IPS DF 4.7 (cell line): Measurements from ENCODE around the gene ITGA2.

Source experiments
- DNase-seq: peaks from one replicate; pipeline ENCODE4 v3.0.0-alpha.2; 2013; ENCODE audit warnings: low spot score; ENCODE audit errors: extremely low read depth

Gene ITGA2

DNA sequence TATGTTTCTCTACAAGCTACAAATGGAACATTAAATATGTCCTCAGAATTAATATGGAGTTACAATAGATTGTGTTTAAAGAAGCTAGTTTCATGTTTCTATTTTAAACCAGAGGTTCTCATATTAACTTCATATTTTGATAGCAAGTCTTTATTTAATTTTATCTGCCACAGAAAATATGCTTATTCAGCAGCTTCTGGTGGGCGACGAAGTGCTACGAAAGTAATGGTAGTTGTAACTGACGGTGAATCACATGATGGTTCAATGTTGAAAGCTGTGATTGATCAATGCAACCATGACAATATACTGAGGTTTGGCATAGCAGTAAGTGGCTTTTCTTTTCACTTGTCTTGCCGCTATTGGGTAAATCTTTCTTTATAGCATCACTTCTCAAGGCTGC, 66.2 kb downstream of the ITGA2 start:
- no peak for DNase-seq

DNA sequence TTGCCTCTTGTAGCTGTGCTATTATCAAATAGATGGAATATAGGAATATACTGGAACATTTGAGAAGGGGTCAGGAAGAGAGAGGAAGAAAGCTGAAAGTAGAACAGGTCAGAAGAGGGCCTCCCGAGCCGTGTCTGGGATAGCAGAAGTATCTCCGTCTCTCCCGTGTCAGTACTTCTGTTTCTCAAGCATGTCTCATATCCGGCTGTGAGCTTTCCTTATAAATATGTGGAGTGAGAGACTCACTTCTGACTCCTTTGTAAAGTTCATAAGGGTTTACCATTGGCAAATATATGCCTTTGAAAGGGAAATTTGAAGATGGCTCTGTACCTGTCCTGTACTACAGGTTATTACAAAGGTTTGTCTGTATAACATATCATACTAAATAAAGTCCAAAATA, 70.1 kb downstream of the ITGA2 start:
- DNase-seq: no peak

GRCh38 chr5:53063176-53063575, 74.0 kb downstream of the ITGA2 start:
- no peak for DNase-seq

DNA sequence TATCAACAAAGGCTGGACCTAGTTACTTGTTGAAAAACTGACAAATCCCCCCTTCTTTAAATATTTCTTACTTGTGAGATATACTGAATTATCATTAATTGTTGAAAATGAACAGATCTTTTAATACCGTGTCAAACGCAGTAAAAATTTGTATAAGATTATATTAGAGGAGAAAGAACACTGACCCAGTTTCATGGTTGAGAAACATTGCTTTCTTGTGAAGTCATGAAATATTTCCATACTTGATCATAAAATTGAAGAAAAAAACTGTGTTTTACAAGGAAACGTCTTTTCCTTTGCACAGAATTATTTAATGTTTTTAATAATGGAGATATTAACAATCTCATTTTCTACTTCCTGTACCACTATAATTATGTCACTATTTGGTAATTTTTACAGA, 74.6 kb downstream of the ITGA2 start:
- DNase-seq: no peak

- no peak for DNase-seq
Observed at GRCh38 chr5:53066088-53066487, 76.9 kb downstream of the ITGA2 start.

DNA sequence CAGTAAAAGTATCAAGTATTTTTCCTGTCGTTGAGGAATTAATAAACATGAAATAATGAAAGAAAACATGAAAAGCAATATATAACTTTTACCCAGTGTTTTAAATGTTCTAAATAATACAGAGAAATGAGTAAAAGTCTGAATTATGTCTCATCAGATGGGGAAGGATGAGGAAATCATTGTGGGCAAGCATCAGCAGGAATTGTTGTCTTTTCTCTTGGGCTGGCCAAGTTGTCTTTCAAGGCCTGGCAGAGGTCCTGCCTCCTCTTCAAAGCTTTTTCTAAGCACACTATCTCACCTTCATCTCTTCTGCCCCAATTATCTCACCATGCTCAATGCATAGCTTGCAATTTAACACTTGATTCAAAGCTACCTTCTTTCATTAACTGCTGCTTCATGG, 78.5 kb downstream of the ITGA2 start:
- no peak for DNase-seq

GRCh38 chr5:53068291-53068836, 79.2 kb downstream of the ITGA2 start:
- DNase-seq: no peak

DNA sequence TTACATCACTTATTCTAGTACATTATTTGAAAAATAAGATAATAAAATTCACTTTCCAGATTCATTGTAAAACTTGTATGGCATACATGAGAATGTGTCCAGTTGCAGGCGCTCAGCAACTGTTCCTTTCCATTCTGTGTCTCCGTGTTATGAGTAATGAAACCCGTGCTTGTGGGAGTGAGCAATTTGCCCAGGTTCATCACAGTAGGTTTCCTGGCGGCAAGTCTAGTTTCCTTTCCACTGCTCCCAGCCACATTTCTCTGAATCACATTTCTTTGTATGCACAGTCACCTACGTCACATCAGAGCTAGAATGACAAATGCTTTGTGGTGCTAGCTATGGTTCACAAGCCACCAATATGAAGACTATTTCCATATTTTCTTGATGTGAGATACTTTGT, 80.5 kb downstream of the ITGA2 start:
- no peak for DNase-seq

GRCh38 chr5:53071298-53071697, 82.1 kb downstream of the ITGA2 start:
- no peak for DNase-seq

DNA sequence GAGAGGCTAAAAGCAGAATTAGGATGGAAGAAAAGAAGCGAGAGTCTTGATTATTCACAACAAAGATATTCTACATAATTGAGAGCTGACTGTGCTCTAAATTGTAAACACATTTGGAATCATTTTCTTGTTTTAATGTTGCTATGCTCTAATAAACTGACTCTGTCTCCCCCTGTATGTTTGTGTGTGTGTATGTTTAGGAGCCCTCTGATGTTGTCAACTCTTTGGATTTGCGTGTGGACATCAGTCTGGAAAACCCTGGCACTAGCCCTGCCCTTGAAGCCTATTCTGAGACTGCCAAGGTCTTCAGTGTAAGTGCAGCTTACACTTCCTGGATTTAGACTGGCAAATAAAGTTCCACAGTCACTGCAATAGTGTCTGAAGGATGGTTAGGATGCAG, 82.6 kb downstream of the ITGA2 start:
- no peak for DNase-seq

DNA sequence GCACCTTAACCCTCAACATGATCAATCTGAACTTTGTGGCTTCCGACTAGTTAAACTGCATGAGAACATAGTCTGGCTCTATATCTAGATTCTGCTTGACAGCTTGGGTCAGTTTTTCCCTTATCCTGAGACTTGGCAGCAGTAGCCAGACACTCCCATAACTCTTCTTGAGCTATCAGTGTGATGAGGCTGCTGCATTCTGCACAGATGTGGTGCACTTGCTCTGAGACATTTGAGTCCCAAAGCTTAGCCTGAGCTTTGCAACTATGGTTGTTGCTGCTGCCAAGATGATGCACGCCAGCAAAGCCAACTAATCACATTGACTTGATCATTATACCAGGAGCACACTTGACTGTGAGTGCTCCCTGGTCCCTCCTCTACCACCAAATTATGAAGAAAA, 84.2 kb downstream of the ITGA2 start:
- no peak for DNase-seq

DNA sequence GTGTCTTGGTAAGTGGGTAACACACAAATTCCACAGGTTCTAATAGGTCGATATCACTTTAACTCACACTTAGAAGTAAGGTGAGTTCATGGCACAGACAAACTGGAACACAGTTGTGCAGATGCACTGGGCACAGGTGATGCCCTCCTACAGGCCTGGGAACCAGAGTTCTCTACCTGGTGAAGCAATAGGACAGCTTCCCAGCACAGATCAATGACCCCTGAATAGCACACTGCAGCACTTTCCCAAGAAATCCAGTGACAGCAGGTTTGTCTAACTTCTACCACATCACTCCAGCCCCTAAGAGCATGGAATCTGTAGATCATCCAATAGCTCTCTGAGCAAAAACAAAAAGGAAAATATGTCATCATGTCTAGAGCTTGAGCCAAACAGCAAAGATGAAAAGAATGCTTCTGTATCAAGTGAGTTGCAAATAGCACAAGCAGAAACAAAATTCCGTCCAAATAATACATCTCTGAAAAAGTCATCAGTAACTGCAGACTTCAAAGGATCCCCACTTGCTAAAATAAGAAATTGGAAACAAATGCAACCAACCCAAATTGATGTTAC, 86.9 kb downstream of the ITGA2 start:
- DNase-seq: no peak

GRCh38 chr5:53080271-53080670, 91.1 kb downstream of the ITGA2 start:
- no peak for DNase-seq

- DNase-seq: no peak
Observed at GRCh38 chr5:53083927-53084326, 94.8 kb downstream of the ITGA2 start.

GRCh38 chr5:53084546-53085255, 95.5 kb downstream of the ITGA2 start:
- DNase-seq: no peak

DNA sequence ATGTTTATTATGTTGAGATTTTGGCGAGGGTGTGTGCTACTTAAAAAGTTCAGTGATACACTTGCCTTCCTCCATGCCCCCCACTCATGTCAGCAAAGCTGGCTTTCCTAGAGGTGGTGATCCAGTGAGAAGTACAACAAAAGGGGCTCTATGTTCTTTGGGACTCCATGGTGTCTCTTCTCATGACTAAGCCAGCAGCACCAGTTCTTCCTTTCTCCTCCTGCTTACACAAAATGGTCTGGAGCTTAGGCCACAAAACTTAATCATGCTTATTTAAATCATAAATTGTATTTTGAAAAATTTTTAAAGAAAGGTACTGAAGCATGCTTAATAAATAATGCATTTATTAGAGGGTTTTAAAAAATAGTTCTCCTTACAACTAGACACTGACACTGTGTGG, 98.0 kb downstream of the ITGA2 start:
- no peak for DNase-seq

DNA sequence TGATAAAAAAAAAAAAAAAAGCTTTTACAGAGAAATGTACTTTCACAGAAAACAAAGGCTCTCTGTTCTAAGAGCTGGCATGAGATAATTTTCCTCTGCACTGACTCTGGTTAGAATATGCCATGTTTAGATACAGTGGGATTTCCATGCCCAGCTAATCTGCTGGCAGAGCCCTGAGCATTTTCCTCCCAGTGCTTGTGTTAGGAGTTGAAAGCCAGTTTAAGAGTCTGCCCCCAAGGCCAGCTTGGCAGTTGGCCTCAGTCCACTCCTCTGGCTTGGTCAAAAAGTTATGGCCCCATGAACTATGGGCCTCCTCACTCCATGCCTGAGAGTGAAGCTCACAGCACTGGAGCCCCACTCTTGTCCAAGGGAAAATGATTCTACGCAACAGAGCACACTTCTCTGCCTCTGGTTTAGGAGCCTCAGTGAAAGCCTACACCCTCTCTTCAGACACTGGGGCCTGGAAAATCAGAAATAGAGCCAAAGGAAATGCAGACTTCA, 98.5 kb downstream of the ITGA2 start:
- DNase-seq: no peak

- no peak for DNase-seq
Observed at GRCh38 chr5:53089481-53089991, 100.4 kb downstream of the ITGA2 start.

DNA sequence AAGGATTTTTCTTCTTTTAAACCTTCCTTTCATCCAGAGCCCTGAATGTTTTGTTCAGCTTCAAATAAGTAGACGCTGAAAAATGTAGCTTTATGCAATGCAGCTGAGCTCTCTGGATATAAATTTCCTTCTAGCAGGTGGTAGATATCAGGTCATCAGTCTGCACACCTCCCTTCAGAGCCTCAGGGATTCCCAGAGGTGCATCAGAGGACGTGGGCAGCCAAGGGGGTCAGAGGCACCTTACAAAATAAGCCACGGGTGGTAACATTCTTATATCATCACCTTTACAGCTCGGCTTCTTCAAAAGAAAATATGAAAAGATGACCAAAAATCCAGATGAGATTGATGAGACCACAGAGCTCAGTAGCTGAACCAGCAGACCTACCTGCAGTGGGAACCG, 101.1 kb downstream of the ITGA2 start:
- DNase-seq: no peak

GRCh38 chr5:53091289-53091688, 102.1 kb downstream of the ITGA2 start:
- DNase-seq: no peak

DNA sequence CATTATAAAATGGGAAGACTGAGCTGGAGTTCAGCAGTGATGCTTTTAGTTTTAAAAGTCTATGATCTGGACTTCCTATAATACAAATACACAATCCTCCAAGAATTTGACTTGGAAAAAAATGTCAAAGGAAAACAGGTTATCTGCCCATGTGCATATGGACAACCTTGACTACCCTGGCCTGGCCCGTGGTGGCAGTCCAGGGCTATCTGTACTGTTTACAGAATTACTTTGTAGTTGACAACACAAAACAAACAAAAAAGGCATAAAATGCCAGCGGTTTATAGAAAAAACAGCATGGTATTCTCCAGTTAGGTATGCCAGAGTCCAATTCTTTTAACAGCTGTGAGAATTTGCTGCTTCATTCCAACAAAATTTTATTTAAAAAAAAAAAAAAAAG, 103.1 kb downstream of the ITGA2 start:
- no peak for DNase-seq

- DNase-seq: no peak
Observed at GRCh38 chr5:53095217-53095616, 106.1 kb downstream of the ITGA2 start.
